ENCODE results near the gene STPG4.

- TF ChIP-seq CTCF (IDR thresholded peaks at IDR 0.05), result no peak
- no peak for TF ChIP-seq POLR2A (IDR thresholded peaks at IDR 0.05)
Observed at GRCh38 chr2:47126783-47127182, 28.3 kb downstream of the STPG4 start.
